GM21529 (cell line): Measurements from ENCODE around the gene TGFB2.
A peak's percentile ranks its signal among the peaks of the same experiment; 100 is the strongest.

Source experiments
- ATAC-seq: cut with Tn5 transposase; IDR thresholded peaks from one replicate; pipeline ENCODE4 v1.9.1; 2021; ENCODE audit not compliant: unreplicated experiment

The TGFB2 gene

DNA sequence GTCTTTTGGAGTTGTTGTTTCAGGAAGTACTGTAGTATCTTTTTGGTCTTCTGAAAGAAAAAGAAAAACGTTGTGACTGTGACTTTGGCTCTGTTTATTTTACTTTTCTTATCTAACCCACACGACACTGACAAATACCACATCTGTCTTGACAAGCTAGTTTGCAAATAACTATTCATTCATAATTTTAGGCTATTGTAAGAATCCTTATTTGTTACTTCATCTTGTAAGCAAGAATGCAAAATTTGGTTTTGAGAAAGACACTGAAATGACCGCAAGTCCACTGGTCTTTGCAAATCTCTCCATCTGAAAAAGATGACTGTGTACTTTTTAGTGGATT lies 12.7 kb downstream of the TGFB2 start:
- ATAC-seq, result no peak

DNA sequence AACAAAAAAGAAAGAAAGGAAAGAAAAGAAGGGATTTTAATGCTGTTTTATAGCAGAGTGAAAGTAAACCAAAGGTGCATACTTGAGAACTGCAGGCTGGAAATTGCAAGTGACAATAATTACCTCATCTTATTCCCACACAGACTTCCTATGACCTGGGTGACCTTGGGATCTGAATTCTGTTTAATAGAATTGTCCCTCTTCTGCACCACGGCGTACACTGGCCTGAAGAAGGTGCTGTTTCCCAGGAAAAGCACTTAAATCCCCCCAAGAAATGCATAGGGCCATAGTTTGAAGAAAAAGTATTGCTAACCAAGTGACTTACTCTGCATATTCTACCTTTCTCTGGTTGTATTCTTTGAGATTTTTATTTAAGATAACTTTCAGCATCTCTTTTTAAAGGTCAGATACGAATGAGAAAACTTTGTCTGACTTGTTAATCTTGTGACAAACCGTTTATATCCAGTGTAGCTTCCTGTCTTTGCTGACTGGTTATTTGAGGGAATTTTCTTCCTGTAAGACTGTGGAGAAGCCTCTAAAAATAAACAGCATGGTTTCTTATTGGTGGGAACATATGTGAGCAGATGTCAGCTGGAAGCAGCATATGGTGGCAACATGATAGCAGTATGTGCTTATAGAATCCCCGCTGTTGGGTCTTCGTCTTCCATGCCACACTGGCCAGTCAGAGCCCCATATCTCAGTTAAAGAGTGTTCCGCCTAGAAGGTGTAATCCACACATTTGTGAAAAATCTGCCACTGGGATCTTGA lies 16.3 kb downstream of the TGFB2 start:
- ATAC-seq, result no peak

DNA sequence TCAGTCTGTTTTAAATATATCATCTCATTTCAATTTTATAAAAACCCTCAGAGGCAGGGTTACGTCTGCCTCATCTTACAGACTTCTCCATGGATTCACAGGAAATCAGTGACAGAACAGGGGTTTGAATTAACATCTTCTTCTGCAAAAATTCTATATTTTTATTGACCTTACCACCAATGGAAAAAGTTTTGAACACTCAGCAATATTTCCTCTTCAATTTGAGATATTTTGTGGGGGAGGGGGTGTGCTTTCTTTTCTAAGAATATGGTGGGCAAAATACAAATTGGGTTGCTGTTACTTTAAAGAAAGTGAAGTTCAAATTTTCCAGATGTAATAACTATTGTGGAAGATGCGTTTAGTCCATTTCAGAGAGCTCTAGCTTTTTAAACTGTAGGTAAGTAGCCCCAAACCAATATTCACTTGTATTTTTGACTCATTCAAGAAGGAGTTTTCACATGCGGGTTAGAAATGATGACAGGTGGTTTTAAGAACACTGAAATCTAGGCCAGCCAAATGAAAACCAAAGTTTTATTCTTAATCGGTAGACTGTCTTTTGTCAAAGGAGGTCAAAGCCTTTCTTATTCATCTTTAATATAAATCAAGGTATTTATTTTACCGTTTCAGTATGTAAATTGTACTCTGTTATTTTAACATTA lies 17.4 kb downstream of the TGFB2 start:
- ATAC-seq, result no peak

DNA sequence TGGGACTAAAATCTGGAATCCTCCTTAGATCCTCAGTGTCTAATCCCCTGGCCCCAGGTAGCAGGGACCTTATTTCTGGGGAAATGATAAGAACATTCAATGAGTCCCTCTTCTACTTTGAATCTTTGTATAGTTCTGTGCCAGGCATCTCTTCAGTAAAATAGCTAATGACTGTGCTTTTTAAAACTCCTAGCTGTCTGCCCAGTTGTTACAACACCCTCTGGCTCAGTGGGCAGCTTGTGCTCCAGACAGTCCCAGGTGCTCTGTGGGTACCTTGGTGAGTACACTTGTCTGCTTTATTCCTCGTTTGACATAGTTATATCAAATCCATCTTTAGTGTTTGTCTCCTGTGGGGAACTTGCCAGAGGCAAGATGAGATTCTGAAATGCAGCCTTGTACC lies 18.0 kb downstream of the TGFB2 start:
- no peak for ATAC-seq

DNA sequence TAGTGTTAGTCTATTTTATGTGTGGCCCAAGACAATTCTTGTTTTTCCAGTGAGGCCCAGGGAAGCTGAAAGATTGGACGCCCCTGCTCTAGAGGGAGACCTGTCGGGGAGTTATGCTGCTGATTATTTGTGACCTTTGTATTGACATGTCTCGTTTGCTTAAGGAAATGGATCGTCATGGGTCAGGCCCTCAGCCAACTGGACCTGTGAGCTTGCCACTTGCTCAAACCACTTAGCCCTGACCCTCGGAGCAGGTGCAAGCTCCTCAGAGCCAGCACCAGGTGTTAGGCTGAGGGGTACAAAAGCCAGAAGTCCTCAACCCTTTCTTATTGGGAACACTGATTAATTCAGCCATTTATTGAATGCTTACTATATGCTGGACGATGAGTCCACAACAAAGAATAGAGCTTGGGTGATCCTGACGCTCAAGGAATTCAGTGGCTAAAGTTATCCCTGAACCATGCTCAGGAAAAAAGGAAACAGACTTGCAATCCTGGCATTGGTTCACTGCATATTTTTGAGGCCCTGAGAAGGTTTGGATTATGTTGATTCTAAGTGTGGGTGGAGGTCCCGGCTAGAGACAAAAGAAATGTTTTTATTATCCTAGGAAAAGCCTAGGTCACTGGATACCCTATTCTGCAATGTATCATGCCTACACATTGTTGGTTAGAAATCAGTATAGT lies 19.0 kb downstream of the TGFB2 start:
- no peak for ATAC-seq

GRCh38 chr1:218365226-218365999 lies 20.3 kb downstream of the TGFB2 start:
- no peak for ATAC-seq

DNA sequence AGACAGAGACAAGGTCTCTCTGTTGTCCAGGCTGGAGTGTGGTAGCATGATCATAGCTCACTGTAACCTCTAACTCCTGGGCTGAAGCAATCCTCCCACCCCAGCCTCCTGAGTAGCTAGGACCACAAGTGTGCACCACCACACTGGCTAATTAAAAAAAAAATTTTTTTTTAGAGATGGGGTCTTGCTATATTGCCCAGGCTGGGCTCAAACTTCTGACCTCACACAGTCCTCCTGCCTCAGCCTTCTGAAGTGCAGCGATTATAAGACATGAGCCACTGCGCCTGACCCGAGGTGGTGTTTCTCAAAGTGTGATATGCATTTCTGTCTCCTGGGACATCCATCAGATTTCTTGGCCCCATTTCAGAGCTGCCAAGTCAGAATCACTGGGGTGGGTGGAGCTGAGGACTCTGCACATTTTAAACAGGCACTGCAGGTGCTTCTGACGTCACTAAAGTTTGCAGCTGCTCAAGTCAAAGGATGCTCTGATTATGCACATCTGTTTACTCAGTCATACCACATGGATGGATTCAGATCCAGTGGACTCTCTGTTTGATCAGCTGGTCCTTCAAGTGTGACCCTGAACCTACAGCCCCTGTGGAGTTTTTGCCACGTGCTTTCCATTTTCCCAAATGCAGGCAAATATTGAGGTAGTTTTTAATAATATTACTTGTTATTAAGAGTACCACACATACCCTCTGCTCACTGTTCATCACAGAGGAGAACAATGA lies 21.4 kb downstream of the TGFB2 start:
- no peak for ATAC-seq

GRCh38 chr1:218367118-218367517 lies 22.0 kb downstream of the TGFB2 start:
- no peak for ATAC-seq

DNA sequence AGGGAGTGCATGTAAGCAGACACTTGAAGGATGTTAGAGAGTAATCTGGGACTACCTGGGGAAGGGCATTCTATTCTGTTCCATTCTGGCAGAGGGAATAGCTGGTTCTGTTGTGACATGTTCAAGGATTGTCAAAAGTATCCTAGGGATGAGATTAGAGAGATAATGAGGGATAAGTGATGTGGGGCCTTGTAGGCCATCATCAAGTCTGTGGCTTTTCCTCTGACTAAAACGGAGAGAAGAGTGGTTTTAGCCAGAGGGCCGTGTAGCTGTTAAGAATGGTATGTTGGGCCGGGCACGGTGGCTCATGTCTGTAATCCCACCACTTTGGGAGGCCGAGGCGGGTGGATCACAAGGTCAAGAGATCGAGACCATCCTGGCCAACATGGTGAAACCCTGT lies 23.6 kb downstream of the TGFB2 start:
- ATAC-seq, result no peak

DNA sequence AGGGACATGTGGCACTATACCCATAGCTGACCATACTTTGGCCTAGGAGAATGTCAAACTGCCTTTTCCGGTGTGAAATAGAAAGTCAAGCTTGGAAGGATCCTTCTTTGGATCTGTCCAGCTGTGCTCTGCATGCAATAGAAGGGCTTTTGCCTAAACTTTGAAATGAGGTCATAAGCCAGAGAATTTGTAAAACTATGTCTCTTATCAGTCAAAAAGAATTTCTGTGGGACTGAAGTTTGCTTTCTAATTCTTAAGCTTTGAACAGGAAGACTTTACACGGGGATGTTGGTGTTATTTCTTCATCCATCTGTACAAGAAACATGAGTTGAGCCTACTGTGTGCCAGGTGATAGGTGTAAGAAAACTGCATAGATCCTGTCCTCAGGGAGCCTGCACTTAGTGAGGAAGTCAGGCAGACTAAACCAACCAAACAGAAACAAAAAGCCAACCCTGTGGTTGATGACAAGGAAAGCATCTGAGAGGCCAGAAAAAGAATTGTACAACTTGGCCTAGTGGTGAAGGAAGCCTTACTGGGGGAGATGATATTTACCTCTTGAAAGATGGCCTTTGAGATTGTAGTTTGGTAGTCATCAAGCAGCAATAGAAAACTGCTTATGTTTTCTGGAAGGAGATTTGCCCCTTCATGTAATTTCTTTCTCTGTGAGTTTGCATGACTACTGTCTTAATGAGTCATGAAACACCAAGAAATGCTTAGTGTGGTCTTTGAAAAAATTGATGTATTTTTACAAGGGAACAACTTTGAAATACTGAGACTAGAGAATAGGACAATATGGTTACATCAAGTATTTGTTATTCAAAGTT lies 24.8 kb downstream of the TGFB2 start:
- ATAC-seq, result no peak

DNA sequence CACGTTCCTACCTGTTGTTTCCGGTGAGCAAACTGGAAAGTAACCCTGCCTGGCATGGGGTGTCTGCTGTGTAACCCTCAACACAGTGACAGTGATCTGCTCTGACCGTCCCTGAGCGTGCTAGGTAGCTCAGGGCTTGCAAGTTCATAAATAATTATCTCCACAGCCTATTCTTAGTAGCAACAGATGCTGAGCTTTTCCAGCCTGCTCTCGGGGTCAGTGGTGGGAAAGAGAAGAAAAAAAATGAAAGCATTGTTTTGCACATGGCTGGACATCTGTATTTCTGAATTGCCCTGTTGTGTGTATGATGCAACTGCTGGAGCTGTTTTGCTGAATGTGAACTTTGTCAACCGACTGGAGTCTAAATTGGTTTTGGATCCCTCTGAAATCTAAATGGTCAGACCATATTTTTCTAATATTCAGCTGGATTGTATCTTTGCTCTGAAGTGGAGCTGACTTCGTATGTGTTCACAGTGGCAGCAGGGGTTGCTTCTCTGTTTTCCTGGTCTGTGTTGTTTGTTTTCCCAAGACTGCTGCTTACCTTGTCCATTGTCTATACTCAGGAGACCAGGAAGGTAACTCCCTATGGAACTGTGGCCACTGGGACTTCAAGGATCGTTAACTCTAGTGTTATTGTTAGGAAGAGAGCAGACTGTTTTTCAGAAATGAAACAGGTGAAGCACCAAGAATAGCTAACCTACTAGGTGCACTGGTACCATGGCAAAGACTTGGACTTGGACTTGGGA lies 27.0 kb downstream of the TGFB2 start:
- ATAC-seq, result no peak

- no peak for ATAC-seq
These were observed 29.5 kb downstream of the TGFB2 start for GRCh38 chr1:218374401-218375353.

GRCh38 chr1:218376722-218377121 lies 31.6 kb downstream of the TGFB2 start:
- peak; percentile 18 for ATAC-seq

DNA sequence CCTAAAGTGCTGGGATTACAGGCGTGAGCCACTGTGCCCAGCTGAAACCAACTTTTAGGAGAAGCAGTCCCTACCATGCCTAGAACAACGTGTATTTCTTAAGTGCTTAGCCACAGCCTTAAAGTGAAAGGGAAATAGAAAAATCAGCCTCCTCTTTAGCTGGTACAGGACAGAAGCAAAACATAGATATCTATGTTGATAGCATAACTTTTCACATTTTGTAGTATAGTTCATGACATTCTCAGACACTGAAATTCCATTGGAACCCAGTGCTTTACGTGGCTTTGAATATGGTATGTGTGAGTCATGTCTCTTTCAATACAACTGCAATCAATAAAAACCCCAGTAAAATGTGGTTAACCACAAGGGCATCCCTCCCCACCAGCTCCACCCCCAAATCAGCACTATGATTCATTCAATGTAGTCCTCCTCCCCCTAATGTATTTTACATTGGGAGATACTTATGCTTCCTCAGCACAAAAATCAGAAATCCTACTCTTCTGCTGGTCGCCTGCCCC lies 32.1 kb downstream of the TGFB2 start:
- ATAC-seq, result peak; percentile 76

- ATAC-seq, result no peak
These were observed 35.2 kb downstream of the TGFB2 start for GRCh38 chr1:218380125-218380977.

DNA sequence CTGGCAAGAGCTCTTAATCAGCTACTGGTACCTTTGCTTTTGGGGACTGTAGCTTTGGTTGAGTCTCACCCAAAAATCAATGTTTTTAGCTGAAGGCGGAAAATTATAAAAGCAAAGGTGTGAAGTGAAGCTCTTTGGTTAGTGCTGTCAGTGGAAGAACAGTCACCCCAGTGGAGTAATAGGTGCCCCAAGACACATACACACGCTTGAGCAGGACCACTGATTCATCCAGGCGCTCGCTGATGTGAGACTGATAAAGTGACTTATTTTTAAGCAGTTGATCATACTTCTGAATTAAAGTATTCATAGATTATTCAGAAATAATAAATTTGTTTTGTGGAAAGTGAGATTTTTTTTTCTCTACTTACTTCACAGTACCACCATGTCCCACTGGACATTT lies 37.1 kb downstream of the TGFB2 start:
- no peak for ATAC-seq

GRCh38 chr1:218383051-218383450 lies 37.9 kb downstream of the TGFB2 start:
- no peak for ATAC-seq
